OCI-LY3 (cell line): Measurements from ENCODE around the gene RPL35A.

ENCODE experiments used
- CTCF ChIP-seq: fragments of 200-600, 300-600 bp; sonication (generic); IDR thresholded peaks from 2 replicates; pipeline ENCODE4 v1.5.1; 2014; ENCODE audit warnings: antibody characterized with exemption, low read length, low read depth
- EZH2phosphoT487 ChIP-seq: fragments of 200-600 bp; shearing (Covaris generic); IDR thresholded peaks from 2 replicates; pipeline ENCODE4 v1.6.1; 2018; ENCODE audit warnings: antibody characterized with exemption, mixed run types, low read depth

- TF ChIP-seq EZH2phosphoT487: no peak
- no peak for TF ChIP-seq CTCF
Observed at GRCh38 chr3:197959500-197959890, 9.5 kb downstream of the RPL35A start.
